ENCODE measurements around the gene CDHR3.
"Not testable (repeated sequence)": the region's sequence is repeated elsewhere in the genome, so short reads cannot be mapped to it uniquely, and the experiment has no call there.

Gene CDHR3

DNA sequence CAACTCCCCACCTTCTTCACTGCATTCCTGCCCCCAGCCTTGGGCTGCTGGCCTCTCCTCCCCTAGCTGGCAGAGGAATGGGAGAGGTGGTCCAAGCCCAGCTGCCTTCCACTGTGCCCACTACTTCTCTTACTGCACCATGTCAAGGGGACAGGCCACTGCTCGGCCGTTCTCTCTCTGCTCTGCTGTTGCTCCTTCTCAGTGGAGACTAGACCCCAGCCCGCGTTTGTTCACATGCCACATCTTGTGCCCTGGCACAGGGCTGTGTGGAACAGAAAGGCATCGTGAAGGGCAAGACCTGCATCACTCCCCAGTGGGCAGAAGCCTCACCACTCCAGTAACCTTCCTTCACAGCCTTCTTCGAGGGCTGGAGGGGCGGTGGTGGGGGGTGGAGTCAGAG, 711 bp upstream of the CDHR3 start:
- DNase-seq, result no peak

DNA sequence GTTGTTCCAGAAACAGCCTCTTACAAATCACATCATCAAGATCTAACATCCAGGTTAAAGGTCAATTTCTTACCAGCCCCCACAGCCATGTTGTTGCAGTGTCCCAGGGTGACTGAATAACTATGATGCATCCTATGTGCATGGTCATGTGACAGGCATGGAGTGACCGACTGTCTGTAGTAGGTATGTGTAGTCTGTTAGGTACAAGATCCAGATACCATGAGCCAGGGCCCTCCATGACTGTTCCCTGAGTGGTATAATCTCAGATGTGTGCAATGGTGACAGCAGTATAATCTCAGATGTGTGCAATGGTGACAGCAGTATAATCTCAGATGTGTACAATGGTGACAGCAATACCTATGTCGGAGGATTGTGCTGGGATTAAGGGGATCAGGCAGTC, 8.8 kb downstream of the CDHR3 start:
- no peak for DNase-seq

DNA sequence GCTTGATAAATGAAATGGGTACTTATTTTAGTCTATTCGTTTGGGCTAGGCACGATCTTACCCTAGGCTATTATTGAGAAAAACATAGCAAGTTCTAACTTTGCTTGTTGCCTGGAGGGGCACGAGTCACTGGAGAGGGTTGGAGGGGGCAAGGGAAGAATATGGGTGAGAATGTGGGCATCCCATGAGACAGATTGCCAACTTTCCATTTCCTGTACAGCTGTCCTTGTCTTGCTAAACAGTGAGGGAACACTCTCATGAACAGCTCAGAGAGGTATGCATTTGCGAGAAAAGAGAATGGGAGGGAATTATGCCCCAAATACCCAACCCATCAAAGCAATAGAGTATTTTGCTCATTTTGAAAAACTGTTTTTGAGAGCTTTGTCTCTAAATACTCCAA, 9.2 kb downstream of the CDHR3 start:
- no peak for DNase-seq

DNA sequence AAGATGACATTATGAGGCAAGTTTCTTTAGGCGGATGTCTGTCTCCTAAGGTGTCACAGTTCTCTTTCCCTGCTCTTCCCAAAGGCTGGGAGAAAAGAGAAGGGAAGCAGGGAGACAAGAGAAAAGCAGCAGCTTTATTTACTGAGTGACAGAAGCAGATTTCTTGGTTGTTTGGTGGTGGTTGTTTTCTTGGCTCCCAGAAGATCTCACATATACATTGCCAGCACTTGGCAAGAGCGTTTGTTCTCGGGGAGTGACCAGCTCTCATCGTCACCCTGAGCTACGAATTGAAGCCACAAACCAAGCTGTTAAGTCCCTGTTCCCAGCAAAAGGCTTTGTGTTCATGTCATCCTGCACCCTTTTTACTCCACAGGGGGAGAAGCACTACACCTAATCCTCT, 11.4 kb downstream of the CDHR3 start:
- no peak for DNase-seq

DNA sequence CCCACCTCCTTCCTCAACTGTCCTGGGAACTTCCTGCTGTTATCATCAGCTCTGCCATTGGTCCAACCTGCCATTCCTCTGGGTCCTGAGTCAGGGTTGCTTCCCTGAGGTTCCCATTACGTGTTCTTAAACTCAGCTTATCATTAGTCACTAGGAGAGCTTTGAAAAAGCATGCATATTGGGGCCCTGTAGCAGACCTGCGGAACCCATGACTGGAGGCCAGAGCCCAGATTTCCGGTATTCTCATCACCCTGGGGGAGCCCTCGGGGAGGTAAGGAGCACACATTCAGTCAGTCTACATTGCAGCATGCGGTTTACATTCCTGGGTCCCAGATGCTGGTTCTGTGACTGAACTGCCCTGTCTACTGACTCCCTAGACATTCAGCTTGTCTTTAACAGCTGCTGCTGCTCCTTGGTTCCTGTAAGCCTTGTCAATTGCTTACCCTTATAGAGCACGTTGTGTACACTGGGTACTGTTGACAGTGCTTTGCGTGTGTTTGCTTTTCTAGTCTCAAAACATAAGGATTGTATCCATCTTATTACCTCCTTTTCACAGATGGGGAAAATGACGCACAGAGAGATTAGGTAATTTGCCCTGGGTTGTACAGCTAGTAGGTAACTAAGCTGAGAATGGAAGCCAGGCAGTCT, 12.8 kb downstream of the CDHR3 start:
- DNase-seq, result no peak

DNA sequence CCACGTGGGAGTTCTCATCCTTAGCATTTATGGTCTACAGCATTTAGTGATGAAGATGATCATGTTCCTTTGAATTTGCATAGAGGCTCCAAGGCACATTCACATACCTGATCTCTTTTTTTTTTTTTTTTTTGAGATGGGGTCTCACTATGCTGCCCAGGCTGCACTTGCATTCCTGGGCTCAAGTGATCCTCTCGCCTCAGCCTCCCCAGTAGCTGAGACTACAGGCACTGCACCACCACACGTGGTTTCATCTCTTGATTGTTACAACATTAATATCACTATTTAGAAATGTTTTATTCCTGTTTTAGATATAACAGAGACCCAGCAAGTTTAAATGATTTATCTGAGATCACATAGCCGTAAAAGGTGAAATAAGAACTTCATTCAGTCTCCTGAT, 13.8 kb downstream of the CDHR3 start:
- no peak for DNase-seq

DNA sequence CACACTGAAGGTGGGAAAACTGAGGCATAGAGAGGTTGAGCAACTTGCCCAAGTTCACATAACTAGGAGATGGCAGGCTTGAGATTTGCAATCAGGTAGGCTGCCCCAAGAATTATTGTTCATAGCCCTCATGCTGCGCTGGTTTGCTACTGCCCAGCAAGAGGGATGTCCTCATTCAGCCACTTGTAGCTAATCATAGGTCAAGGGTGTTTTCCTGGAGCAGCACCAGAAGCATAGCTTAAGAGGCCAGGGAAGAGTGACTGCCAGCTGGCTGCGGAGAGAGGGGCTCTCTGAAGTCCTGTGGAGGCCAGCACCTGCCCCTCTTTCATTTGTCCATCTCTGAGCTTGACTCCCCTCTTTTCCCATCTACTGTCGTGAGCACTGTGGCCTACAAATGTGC, 15.0 kb downstream of the CDHR3 start:
- no peak for DNase-seq

DNA sequence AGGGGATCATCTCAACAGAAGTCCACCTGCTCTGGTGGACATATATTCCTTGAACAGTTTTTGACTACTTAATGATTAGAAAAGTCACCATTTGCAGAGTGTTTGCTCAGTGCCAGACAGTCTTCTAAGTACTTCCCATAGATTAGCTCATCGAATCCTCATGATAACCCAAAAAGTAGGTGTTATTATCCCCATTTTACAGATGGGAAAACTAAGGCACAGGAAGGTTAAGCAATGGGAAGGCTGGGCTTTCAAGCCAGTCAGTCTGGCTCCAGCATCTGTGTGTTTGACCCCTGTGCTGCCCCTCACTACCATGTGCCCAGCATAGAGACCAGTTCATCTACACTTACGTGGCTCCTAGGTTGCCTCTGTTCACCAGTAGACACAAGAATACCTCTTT, 15.9 kb downstream of the CDHR3 start:
- no peak for DNase-seq

DNA sequence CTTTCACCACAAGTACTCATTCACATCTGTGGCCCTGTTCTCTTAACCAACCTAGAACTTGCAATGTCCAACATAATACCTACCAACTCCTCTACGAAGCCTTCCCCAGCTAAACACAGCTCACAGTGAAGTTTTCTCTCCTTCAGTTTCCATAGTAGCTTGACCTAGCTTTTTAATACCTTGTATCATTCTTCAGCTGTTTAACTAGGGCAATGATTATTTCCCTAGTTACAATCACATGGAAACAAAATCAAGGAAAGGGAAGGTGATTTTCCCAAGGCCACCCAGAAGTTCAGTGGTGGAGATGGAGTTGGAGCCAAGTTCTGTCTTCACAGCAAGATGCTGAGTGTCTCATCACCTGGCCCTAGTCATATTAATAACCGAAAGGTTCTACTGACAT, 16.3 kb downstream of the CDHR3 start:
- DNase-seq, result no peak

DNA sequence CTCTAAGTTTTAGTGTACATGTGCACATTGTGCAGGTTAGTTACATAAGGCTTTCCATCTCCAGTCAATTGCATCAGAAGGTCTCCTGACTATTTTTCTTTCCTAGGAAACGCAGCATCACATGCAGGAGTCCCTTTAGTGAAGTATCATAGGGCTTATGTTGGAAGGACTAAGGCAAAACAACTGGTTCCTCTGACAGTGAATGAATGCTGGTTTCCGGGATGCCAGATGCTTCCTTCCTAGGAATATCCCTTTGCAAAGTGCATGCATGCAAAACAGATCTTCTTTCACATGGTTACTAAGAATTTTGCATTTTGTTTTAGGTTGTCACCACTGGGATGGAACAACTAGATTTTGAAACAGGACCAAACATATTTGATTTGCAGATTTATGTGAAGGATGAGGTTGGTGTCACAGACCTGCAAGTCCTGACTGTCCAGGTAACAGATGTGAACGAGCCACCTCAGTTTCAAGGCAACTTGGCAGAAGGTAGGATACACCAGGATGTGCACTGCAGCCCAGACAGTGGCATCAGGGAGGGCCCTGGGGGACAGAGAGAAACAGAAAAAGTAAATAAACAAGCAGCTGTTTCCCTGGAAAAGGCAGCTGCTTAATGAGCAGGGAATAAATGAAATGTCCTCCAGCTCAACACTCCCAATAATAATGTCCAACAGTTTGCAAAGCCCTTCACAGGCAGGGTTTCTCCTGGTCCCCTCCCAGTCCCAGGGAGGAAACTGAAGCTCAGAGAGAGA, 17.8 kb downstream of the CDHR3 start:
- DNase-seq, result no peak

DNA sequence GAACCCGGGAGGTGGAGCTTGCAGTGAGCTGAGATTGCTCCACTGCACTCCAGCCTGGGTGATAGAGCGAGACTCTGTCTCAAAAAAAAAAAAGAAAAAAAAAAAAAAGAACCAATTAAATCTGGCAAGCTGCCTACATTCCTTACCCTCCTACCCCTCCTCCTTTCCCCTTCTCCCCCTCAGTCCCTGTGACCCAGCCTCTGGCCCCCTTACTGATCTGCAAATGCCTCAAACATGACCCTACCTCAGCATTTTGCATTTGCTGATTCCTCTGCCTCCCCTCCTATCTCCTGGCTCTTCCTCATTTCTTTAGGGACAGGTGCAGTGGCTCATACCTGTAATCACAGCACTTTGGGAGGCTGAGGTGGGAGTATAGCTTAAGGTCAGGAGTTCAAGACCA, 19.3 kb downstream of the CDHR3 start:
- DNase-seq, result no peak

DNA sequence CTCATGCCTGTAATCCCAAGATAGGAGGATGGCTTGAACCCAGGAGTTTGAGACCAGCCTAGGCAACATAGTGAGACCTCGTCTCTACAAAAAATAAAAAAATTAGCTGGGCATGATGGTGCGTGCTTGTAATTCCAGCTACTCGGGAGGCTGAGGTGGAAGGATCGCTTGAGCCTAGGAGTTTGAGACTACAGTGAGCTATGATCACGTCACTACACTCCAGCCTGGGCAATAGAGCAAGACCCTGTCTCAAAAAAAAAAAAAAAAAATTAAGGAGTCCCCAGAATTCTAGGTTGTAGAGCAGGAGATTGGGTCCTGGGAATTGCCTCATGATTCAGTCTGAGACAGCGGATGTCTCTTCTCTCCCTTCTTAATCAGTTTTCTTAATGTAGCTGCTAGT, 21.7 kb downstream of the CDHR3 start:
- not testable (repeated sequence) for DNase-seq

DNA sequence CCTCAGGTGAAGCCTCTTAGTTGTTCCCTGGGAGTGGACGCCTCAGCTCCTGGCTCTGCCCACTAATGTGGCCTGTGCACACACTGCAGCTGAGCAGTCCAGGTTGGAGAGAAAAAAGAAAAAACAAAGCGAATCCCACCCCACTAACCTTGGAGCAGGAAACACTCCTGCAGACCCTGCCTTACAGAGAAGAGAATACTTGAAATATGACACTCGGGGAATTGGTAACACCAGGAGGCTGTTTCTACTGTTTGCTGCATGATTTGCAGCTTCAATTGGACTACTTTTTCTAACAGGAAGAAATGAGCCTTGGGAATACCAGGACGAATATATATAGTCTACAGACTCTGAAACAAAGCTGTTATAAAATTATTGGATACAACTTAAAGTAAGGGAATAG, 22.2 kb downstream of the CDHR3 start:
- DNase-seq, result no peak

DNA sequence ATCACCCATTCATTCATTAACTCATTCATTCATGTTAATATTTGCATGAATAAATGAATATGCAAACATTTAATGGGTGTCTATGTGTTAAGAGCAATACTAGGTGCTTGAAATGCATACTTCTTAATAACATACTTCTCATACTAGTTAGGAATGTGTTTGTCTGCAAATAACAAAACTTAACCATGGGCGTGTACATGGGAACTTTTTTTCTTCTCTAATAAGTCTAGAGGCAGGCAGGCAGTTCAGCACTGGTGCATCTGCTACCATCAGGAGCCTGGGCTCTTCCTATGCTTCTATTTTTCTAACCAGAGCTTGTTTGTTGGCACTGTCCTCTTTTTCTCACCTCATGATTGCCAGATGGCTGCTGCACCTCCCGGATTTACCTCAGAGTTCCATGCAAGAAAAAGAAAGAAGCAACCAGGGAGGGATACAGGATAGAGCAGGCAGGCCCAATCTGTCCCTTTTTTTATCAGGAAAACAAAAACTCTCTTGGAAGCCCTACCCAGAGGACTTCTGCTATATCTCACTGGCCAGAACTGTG, 22.7 kb downstream of the CDHR3 start:
- no peak for DNase-seq

DNA sequence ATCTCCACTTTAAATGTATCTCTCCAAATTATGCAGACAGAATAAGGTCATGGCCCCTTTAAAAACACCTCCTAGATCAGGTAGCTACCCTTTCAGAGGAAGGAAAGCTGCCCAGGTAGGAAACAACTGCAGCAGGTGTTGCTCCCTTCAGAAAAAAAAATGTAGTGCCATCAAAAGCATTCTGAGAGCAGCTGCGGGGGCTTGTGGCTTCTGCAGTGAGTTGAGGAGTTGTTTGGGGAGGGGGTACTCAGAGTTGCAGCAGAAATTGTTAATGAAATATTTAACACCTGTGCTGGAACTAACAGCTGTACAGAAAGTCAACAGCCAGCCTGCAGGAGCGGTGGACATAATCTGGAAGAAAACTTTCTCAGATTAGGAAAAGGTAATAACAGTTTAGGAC, 24.0 kb downstream of the CDHR3 start:
- DNase-seq, result no peak

DNA sequence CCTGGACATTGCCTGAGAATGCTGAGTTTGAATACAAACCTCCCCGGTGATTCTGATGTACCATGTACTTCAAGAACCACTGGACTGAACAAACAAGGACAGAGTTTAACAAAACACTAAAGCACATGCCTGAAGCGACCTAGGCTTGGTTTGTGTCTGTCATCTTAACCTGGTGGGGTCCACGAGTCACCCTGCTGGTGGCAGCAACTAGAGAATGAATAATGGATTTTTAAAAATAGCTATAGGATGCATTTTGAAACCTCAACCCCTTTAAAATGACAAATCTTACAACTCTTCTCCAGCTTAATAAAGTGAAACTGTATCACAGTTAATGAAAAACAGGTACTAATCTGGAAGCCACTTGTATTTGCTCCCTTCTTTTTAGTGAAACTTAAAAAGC, 25.2 kb downstream of the CDHR3 start:
- no peak for DNase-seq

DNA sequence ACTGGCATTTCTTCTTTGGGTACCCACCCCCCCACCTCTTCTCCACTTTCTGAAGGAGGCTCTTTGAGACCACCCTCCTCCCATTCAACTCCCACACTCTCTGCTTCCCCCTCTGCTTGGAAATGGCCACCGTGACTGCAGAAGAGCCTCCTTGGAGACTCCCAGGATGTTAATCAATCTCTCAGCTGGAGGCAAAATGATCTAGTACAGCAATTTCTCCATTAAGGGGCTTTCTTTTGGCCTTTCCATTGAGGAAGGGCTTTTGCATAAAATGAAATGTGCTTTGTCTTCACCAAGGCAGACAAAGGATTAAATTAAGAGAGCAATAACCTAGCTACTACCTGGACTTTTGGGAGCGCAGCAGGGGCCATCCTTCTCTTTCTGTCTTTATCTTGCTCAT, 26.1 kb downstream of the CDHR3 start:
- no peak for DNase-seq

DNA sequence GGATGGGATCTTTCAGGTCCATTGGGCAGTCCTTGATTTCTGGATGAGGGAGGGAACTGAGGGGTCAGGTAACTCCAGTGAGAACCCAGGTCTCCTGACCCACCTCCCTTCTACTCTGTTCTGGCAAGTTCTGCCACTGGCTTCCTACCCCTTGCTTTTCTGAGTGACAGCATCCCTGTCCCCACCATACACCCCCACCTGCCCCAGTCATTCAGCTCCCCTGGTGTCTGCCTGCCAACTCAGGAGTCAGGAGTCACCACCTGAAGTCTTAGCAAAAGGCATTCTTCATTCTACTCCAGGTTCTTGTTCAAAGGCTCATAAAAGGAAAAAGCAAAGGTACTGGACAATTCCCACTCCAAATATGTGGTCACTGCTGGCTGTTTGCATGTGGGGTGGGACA, 26.6 kb downstream of the CDHR3 start:
- no peak for DNase-seq

DNA sequence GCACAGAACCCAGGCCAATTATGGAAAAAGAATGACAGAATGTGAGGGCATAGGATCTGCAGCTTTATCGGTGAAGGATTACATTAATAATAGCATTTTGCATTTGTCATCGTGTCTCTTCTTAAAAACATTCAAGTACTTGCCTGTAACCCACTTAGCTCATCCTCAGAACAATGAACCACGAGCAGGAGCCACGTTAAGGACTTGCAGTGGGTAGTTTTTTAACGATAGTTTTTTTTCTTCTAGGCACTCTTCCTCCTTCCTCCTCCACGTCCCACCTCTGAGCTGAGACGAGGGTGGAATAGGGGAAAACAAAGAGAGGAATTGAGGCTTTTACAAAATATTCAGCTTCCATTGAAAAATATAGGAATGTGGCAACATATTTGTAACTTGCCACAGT, 27.1 kb downstream of the CDHR3 start:
- no peak for DNase-seq

DNA sequence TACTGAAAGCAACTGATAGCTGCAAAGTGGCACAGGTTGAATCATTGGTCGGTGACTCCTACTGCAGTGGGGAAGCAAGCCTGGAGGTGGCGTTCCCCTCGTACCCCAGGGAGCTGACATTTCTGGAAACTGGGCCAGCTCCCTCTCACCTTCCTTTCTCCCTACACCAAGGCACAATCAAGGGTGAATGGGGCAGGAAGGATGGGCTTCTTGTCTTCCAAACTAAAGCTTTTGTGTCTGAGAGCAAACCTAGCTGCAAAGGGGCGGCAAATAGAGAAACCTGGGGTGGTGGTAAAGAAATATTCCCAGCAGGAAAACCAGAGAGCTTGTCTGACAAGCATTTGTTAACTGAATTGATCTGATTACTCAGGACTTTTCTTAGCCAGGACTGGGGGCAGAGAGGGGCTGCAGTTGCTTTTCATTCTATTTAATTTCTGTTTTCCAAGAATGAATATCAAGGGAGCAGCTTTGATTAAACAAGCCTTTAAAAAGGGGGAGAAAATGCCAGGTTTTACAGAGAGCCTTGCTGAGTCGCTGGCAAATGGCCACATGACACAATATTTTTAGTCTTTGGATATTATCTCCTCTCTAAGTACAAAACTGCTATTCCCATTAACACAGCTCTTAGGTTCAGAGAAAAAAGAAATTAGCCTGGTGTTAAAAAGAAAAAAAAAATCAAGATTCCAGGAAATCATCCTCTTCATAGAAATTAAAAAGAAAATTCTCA, 27.8 kb downstream of the CDHR3 start:
- DNase-seq, result no peak

DNA sequence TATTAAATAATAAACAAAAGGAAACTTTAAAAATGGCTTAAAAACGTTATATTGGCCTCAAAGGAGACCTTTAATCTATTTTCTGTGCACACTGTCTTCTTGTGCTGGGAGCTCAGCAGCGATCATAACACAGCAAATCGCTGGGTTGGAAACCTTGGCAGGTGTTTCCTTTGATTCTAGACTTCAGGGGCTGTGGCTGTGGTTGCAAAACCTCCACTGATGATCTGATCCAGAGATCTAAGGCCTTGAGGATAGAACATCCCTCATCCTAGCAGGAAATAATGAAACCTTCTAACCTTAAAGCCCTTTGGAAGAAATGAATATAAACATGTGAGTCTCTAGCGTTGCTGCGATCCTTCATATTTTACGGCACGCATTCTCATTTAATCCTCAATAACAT, 29.8 kb downstream of the CDHR3 start:
- DNase-seq, result no peak

DNA sequence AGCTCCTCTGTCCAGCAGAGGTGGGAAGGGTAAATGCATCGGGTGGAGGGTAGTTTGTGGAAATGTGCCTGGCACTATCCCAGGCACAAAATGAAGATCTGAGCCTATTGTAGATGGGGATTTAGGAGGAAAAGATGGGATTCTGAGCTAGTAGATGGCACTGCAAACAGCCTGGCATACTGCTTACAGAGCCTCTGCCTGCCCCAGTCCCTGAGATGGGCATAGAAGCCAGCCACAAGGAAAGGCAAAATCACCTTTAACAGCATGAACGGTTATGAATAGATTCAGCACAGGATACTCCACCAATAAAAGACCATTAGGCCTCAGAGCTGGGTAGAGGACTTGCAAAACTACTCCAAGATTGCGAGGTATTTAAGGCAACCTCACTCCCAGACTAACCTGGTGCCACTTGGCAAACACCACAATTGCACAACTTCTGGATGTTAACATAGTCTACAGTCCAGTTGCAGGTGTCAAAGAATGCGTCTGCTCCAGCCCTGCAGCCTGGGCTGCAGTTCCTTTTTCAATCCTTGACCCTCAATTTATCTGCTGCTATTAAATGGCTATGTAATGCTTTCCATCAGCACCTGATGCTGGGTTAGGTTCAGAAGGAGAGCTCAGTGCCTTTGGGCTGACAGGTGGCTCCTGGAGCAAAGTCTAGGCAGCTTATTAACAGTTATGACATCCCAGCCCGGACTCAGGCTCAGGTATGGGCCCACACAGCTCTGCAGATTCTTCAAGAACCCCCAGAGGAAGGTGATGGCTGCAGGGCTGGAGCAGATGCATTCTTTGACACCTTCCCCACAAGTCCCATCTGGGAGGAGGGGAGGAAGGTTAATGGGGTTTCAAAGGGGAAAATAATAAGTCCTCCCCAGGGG, 34.0 kb downstream of the CDHR3 start:
- no peak for DNase-seq

DNA sequence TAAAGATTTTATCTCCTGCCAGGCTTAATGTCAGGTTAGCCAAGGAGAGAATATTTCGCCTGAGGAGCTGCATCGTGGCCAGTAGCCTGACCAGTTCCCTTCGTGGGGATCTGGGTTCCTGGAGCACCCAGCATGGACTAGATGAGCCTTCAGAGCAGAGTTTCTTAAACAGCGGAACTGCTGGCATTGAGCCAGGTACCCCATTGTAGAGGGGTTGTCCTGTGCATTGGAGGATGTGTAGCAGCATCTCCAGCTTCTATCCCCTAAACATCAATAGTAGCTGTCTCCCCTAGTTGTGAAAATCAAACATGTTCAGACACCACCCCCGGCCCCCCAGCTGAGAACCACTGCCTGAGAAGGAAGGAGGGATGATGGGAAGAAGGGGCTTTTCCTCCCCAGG, 36.2 kb downstream of the CDHR3 start:
- no peak for DNase-seq

Measured in activated CD4-positive, alpha-beta T cell treated with anti-CD3 and anti-CD28 coated beads for 1 hour (primary cell).